Neural crest cell (in vitro differentiated cells): ENCODE measurements around the gene PFKFB1. TPM values are rescaled to one million over a fixed set of nuclear protein-coding genes. Genes with fewer than 3 reads are reported as not detected.
"Not testable (repeated sequence)": the region's sequence is repeated elsewhere in the genome, so short reads cannot be mapped to it uniquely, and the experiment has no call there.

Source experiments
- DNase-seq: peaks from one replicate; pipeline ENCODE4 v3.0.0; 2021; ENCODE audit warnings: low read depth, mixed read lengths, low spot score
- H3K27ac Mint-ChIP-seq: one replicate; pipeline ENCODE4 v1.8.0; 2021; ENCODE audit warnings: mild to moderate bottlenecking, mixed read lengths; ENCODE audit not compliant: unreplicated experiment
- H3K27me3 Mint-ChIP-seq: 2 replicates; pipeline ENCODE4 v1.8.0; 2021; ENCODE audit warnings: low read depth, mild to moderate bottlenecking, mixed read lengths
- H3K36me3 Mint-ChIP-seq: 2 replicates; pipeline ENCODE4 v1.8.0; 2021; ENCODE audit warnings: low read depth, mild to moderate bottlenecking, mixed read lengths
- H3K4me1 Mint-ChIP-seq: 2 replicates; pipeline ENCODE4 v1.8.0; 2021; ENCODE audit warnings: mixed read lengths
- H3K4me3 Mint-ChIP-seq: one replicate; pipeline ENCODE4 v1.8.0; 2021; ENCODE audit warnings: mild to moderate bottlenecking, mixed read lengths
- H3K9me3 Mint-ChIP-seq: 2 replicates; pipeline ENCODE4 v1.8.0; 2021; ENCODE audit warnings: mixed read lengths
- total RNA-seq: library from RNA; stranded (reverse); gene quantifications from 2 replicates; pipeline ENCODE4 v1.2.1, GENCODE V29; 2021
- TF ChIP-seq, protein P1 (sequence below): fragments of 200-600 bp; sonication (generic); conservative IDR thresholded peaks from 2 replicates; pipeline ENCODE4 v1.5.0; 2021; ENCODE audit warnings: antibody characterized with exemption, mild to moderate bottlenecking

PFKFB1 gene
- total RNA-seq, 1 donor from 2014 or later, result 0.77 TPM

DNA sequence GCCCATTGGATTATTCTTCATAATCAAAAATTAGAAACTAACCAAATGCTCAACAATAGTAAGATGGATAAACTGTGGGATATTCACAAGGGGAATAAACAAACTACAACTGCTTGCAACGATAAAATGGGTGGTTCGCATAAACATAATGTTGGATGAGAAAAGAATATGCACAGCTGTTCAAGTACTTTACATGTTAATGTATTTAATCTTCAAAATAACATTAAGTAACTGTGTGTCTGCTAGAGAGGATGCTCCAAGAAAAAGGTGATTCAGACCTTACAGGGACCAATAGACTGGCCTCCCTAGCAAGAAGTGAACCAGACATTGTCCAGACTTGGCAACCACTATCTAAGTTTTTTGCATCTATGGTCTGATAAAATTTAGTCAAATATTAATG, 2.3 kb downstream of the PFKFB1 start:
- no peaks in the 10 kb centered on the region for H3K36me3 Mint-ChIP-seq
- H3K4me3 Mint-ChIP-seq, result no peak overlapping the region
- no peak overlapping the region for H3K27ac Mint-ChIP-seq
- no peak for DNase-seq
- no peaks in the 10 kb centered on the region for H3K4me1 Mint-ChIP-seq
- H3K27me3 Mint-ChIP-seq, result no peaks in the 10 kb centered on the region
- TF ChIP-seq, protein P1, sequence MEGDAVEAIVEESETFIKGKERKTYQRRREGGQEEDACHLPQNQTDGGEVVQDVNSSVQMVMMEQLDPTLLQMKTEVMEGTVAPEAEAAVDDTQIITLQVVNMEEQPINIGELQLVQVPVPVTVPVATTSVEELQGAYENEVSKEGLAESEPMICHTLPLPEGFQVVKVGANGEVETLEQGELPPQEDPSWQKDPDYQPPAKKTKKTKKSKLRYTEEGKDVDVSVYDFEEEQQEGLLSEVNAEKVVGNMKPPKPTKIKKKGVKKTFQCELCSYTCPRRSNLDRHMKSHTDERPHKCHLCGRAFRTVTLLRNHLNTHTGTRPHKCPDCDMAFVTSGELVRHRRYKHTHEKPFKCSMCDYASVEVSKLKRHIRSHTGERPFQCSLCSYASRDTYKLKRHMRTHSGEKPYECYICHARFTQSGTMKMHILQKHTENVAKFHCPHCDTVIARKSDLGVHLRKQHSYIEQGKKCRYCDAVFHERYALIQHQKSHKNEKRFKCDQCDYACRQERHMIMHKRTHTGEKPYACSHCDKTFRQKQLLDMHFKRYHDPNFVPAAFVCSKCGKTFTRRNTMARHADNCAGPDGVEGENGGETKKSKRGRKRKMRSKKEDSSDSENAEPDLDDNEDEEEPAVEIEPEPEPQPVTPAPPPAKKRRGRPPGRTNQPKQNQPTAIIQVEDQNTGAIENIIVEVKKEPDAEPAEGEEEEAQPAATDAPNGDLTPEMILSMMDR, result no peak
- peaks cover 7% of the 10 kb centered on the region for H3K9me3 Mint-ChIP-seq

GRCh38 chrX:54983306-54983705, 10.7 kb downstream of the PFKFB1 start:
- H3K4me1 Mint-ChIP-seq, H3K27me3 Mint-ChIP-seq, H3K27ac Mint-ChIP-seq, H3K36me3 Mint-ChIP-seq, DNase-seq, H3K4me3 Mint-ChIP-seq: not testable (repeated sequence)
- peaks cover 12% of the 10 kb centered on the region for H3K9me3 Mint-ChIP-seq

GRCh38 chrX:54980334-54980733, 13.7 kb downstream of the PFKFB1 start:
- TF ChIP-seq, protein P1, result no peak
- H3K4me3 Mint-ChIP-seq, result no peak overlapping the region
- no peaks in the 10 kb centered on the region for H3K27me3 Mint-ChIP-seq
- no peak for DNase-seq
- H3K27ac Mint-ChIP-seq, result no peak overlapping the region
- H3K36me3 Mint-ChIP-seq, result no peaks in the 10 kb centered on the region
- no peaks in the 10 kb centered on the region for H3K4me1 Mint-ChIP-seq
- peaks cover 13% of the 10 kb centered on the region for H3K9me3 Mint-ChIP-seq

GRCh38 chrX:54979432-54979831, 14.6 kb downstream of the PFKFB1 start:
- Mint-ChIP-seq H3K36me3 (no peaks in the 10 kb centered on the region), H3K27ac (no peak overlapping the region), H3K27me3 (no peaks in the 10 kb centered on the region), H3K4me1 (no peaks in the 10 kb centered on the region), H3K4me3 (no peak overlapping the region), H3K9me3 (peaks cover 14% of the 10 kb centered on the region)
- DNase-seq, result no peak
- TF ChIP-seq, protein P1, result no peak

- Mint-ChIP-seq H3K4me3 (no peak overlapping the region), H3K4me1 (no peaks in the 10 kb centered on the region), H3K27me3 (no peaks in the 10 kb centered on the region), H3K9me3 (peaks cover 19% of the 10 kb centered on the region), H3K36me3 (peaks cover 3% of the 10 kb centered on the region), H3K27ac (no peak overlapping the region)
- TF ChIP-seq, protein P1, result no peak
- DNase-seq, result no peak
These were observed 15.5 kb downstream of the PFKFB1 start for GRCh38 chrX:54978448-54978847.

GRCh38 chrX:54977387-54977786, 16.6 kb downstream of the PFKFB1 start:
- no peak for DNase-seq
- no peaks in the 10 kb centered on the region for H3K4me1 Mint-ChIP-seq
- no peak overlapping the region for H3K27ac Mint-ChIP-seq
- H3K27me3 Mint-ChIP-seq, result no peaks in the 10 kb centered on the region
- TF ChIP-seq, protein P1, result no peak
- peaks cover 16% of the 10 kb centered on the region for H3K9me3 Mint-ChIP-seq
- no peak overlapping the region for H3K4me3 Mint-ChIP-seq
- H3K36me3 Mint-ChIP-seq, result peaks cover 3% of the 10 kb centered on the region
